Activated CD4-positive, alpha-beta memory T cell treated with anti-CD3 and anti-CD28 coated beads for 36 hours (primary cell): ENCODE data around the gene TC2N. TPM values are rescaled to one million over a fixed set of nuclear protein-coding genes. Genes with fewer than 3 reads are reported as not detected.
"Not testable (repeated sequence)": the region's sequence is repeated elsewhere in the genome, so short reads cannot be mapped to it uniquely, and the experiment has no call there.

Experiments used
- CTCF ChIA-PET: fragments of 350-600 bp; sonication (Branson Sonifier 250); formaldehyde crosslinking; loops from one replicate; lab custom pipeline; 2021; ENCODE audit warnings: antibody characterized with exemption, inconsistent platforms; lab: Charles Lee
- POLR2A ChIA-PET: fragments of 350-600 bp; sonication (Branson Sonifier 250); formaldehyde crosslinking; loops from one replicate; lab custom pipeline; 2021; ENCODE audit warnings: antibody characterized with exemption; lab: Charles Lee
- DNase-seq: peaks from one replicate; pipeline ENCODE4 v3.0.0-alpha.2; 2020
- H3K27ac Mint-ChIP-seq: one replicate; pipeline ENCODE4 v1.8.0; 2021; ENCODE audit warnings: mixed read lengths
- H3K27me3 Mint-ChIP-seq: one replicate; pipeline ENCODE4 v1.8.0; 2021; ENCODE audit warnings: mixed read lengths
- H3K36me3 Mint-ChIP-seq: one replicate; pipeline ENCODE4 v1.8.0; 2021; ENCODE audit warnings: mixed read lengths
- H3K4me1 Mint-ChIP-seq: one replicate; pipeline ENCODE4 v1.8.0; 2021; ENCODE audit warnings: low read depth, mixed read lengths
- H3K4me3 Mint-ChIP-seq: one replicate; pipeline ENCODE4 v1.8.0; 2021; ENCODE audit warnings: mild to moderate bottlenecking, mixed read lengths
- H3K9me3 Mint-ChIP-seq: one replicate; pipeline ENCODE4 v1.8.0; 2021; ENCODE audit warnings: mixed read lengths
- intact Hi-C: fragments of 100-400 bp; cut with micrococcal nuclease; formaldehyde crosslinking; loops from one replicate; pipeline ENCODE4 v1.15.1; 2023
- total RNA-seq, 2 experiments: library from RNA; stranded (reverse); gene quantifications; one replicate each; pipeline ENCODE4 v1.2.3, GENCODE V29; 2021

The TC2N gene
- total RNA-seq, 2 experiments from 2014 or later: 44.9 to 46.6 TPM

- H3K4me1 Mint-ChIP-seq: peaks cover 61% of the 10 kb centered on the region
- no peak for DNase-seq
- peak overlapping the region; percentile 39 for H3K27ac Mint-ChIP-seq
- no peaks in the 10 kb centered on the region for H3K9me3 Mint-ChIP-seq
- intact Hi-C loops: no loop called here
- no peaks in the 10 kb centered on the region for H3K36me3 Mint-ChIP-seq
- no peaks in the 10 kb centered on the region for H3K27me3 Mint-ChIP-seq
- no peak overlapping the region for H3K4me3 Mint-ChIP-seq
- ChIA-PET CTCF (interaction anchor here (1.5 kb wide), 1 partner anchor 82 kb away, joined by 6 read pairs; no protein-coding TSS in a partner anchor), POLR2A (interaction anchor here (0.7 kb wide), 1 partner anchor 39 kb away, joined by 3 read pairs; no protein-coding TSS in a partner anchor)
Measured at GRCh38 chr14:91829511-91829910, 37.8 kb downstream of the TC2N start.

GRCh38 chr14:91827746-91828145, 39.6 kb downstream of the TC2N start:
- CTCF ChIA-PET: interaction anchor here (0.8 kb wide), 1 partner anchor 41 kb away, joined by 3 read pairs; no protein-coding TSS in a partner anchor
- intact Hi-C loops: no loop called here
- peaks cover 2% of the 10 kb centered on the region for H3K36me3 Mint-ChIP-seq

GRCh38 chr14:91817566-91818325, 49.6 kb downstream of the TC2N start:
- ChIA-PET POLR2A (interaction anchor here (1.4 kb wide), 1 partner anchor 18 kb away, joined by 3 read pairs; no protein-coding TSS in a partner anchor), CTCF (interaction anchor here (0.6 to 2.1 kb wide), 2 partner anchors 18 to 35 kb away, joined by 5 to 7 read pairs; no protein-coding TSS in a partner anchor)
- Mint-ChIP-seq H3K27me3 (no peaks in the 10 kb centered on the region), H3K4me3 (peak overlapping the region; percentile 40), H3K4me1 (peaks cover 65% of the 10 kb centered on the region), H3K9me3 (peaks cover 12% of the 10 kb centered on the region), H3K27ac (peak overlapping the region; percentile 85), H3K36me3 (peaks cover 14% of the 10 kb centered on the region)
- intact Hi-C loops: loop anchor here (2.0 kb wide), 2 partner anchors 17 to 49 kb away; partner anchors contain the start of gene TC2N
- peak; percentile 51 for DNase-seq

More at GRCh38 chr14:91827746-91828145, 39.6 kb downstream of the TC2N start:
- Mint-ChIP-seq H3K4me1 (peaks cover 50% of the 10 kb centered on the region), H3K9me3 (no peaks in the 10 kb centered on the region), H3K27ac (no peak overlapping the region), H3K27me3 (no peaks in the 10 kb centered on the region), H3K4me3 (no peak overlapping the region)
- POLR2A ChIA-PET: no interaction called here
- no peak for DNase-seq

- H3K9me3 Mint-ChIP-seq: peaks cover 15% of the 10 kb centered on the region
- ChIA-PET POLR2A (no interaction called here), CTCF (no interaction called here)
- H3K36me3 Mint-ChIP-seq: peaks cover 32% of the 10 kb centered on the region
- H3K4me1 Mint-ChIP-seq: peaks cover 54% of the 10 kb centered on the region
- no peak overlapping the region for H3K4me3 Mint-ChIP-seq
- intact Hi-C loops: no loop called here
- no peak overlapping the region for H3K27ac Mint-ChIP-seq
- DNase-seq: no peak
- H3K27me3 Mint-ChIP-seq: no peaks in the 10 kb centered on the region
Measured at GRCh38 chr14:91814317-91814716, 53.0 kb downstream of the TC2N start.

- Mint-ChIP-seq H3K36me3 (peaks cover 61% of the 10 kb centered on the region), H3K4me3 (no peak overlapping the region), H3K27me3 (no peaks in the 10 kb centered on the region), H3K9me3 (peaks cover 41% of the 10 kb centered on the region), H3K4me1 (peaks cover 25% of the 10 kb centered on the region), H3K27ac (no peak overlapping the region)
- ChIA-PET POLR2A (no interaction called here), CTCF (no interaction called here)
- no peak for DNase-seq
- intact Hi-C loops: no loop called here
Measured at GRCh38 chr14:91810699-91811098, 56.6 kb downstream of the TC2N start.

GRCh38 chr14:91806716-91807115, 60.6 kb downstream of the TC2N start:
- Mint-ChIP-seq H3K27me3 (no peaks in the 10 kb centered on the region), H3K4me3 (no peak overlapping the region), H3K4me1 (peaks cover 3% of the 10 kb centered on the region), H3K9me3 (peaks cover 43% of the 10 kb centered on the region), H3K36me3 (peaks cover 53% of the 10 kb centered on the region), H3K27ac (no peak overlapping the region)
- CTCF ChIA-PET: no interaction called here
- intact Hi-C loops: no loop called here
- no peak for DNase-seq
- POLR2A ChIA-PET: no interaction called here

GRCh38 chr14:91806094-91806493, 61.2 kb downstream of the TC2N start:
- peaks cover 43% of the 10 kb centered on the region for H3K9me3 Mint-ChIP-seq

GRCh38 chr14:91805659-91806058, 61.7 kb downstream of the TC2N start:
- H3K27ac Mint-ChIP-seq: no peak overlapping the region
- H3K27me3 Mint-ChIP-seq: no peaks in the 10 kb centered on the region
- POLR2A ChIA-PET: no interaction called here
- peaks cover 38% of the 10 kb centered on the region for H3K9me3 Mint-ChIP-seq
- H3K36me3 Mint-ChIP-seq: peaks cover 47% of the 10 kb centered on the region
- intact Hi-C loops: no loop called here
- no peak for DNase-seq
- peaks cover 8% of the 10 kb centered on the region for H3K4me1 Mint-ChIP-seq
- CTCF ChIA-PET: interaction anchor here (1.1 kb wide), 1 partner anchor 29 kb away, joined by 3 read pairs; no protein-coding TSS in a partner anchor
- no peak overlapping the region for H3K4me3 Mint-ChIP-seq

More at GRCh38 chr14:91806094-91806493, 61.2 kb downstream of the TC2N start:
- POLR2A ChIA-PET, H3K27ac Mint-ChIP-seq, DNase-seq, H3K27me3 Mint-ChIP-seq, H3K4me1 Mint-ChIP-seq, CTCF ChIA-PET, intact Hi-C loops, H3K4me3 Mint-ChIP-seq: not testable (repeated sequence)
- H3K36me3 Mint-ChIP-seq: peaks cover 52% of the 10 kb centered on the region

GRCh38 chr14:91801358-91801757, 66.0 kb downstream of the TC2N start:
- Mint-ChIP-seq H3K27me3 (no peaks in the 10 kb centered on the region), H3K4me1 (peaks cover 20% of the 10 kb centered on the region), H3K4me3 (no peak overlapping the region), H3K9me3 (peaks cover 8% of the 10 kb centered on the region), H3K36me3 (peaks cover 11% of the 10 kb centered on the region), H3K27ac (no peak overlapping the region)
- intact Hi-C loops: no loop called here
- ChIA-PET CTCF (interaction anchor here (0.6 kb wide), 1 partner anchor 16 kb away, joined by 3 read pairs; no protein-coding TSS in a partner anchor), POLR2A (no interaction called here)
- DNase-seq: no peak

- CTCF ChIA-PET: interaction anchor here (1.0 to 1.2 kb wide), 2 partner anchors 39 to 62 kb away, joined by 3 read pairs; no protein-coding TSS in a partner anchor
- H3K4me1 Mint-ChIP-seq: peaks cover 34% of the 10 kb centered on the region
- H3K27me3 Mint-ChIP-seq: no peaks in the 10 kb centered on the region
- POLR2A ChIA-PET: no interaction called here
- H3K9me3 Mint-ChIP-seq: no peaks in the 10 kb centered on the region
- no peak overlapping the region for H3K4me3 Mint-ChIP-seq
- intact Hi-C loops: loop anchor here (5.0 kb wide), 2 partner anchors 36 to 76 kb away; no protein-coding TSS in a partner anchor
- no peak for DNase-seq
- peak overlapping the region; percentile 74 for H3K27ac Mint-ChIP-seq
- H3K36me3 Mint-ChIP-seq: peaks cover 13% of the 10 kb centered on the region
Measured at GRCh38 chr14:91796617-91797347, 70.6 kb downstream of the TC2N start.

GRCh38 chr14:91793704-91794103, 73.6 kb downstream of the TC2N start:
- no peaks in the 10 kb centered on the region for H3K27me3 Mint-ChIP-seq
- H3K4me1 Mint-ChIP-seq: peaks cover 24% of the 10 kb centered on the region
- ChIA-PET CTCF (interaction anchor here (0.8 to 1.0 kb wide), 2 partner anchors 8 to 203 kb away, joined by 3 to 4 read pairs; no protein-coding TSS in a partner anchor), POLR2A (no interaction called here)
- peak overlapping the region; percentile 72 for H3K27ac Mint-ChIP-seq
- no peaks in the 10 kb centered on the region for H3K9me3 Mint-ChIP-seq
- H3K4me3 Mint-ChIP-seq: peak overlapping the region; percentile 7
- no peak for DNase-seq
- H3K36me3 Mint-ChIP-seq: peaks cover 13% of the 10 kb centered on the region
- intact Hi-C loops: no loop called here

- intact Hi-C loops: no loop called here
Measured at GRCh38 chr14:91786188-91786587, 81.1 kb downstream of the TC2N start.

More at GRCh38 chr14:91786188-91786587, 81.1 kb downstream of the TC2N start:
- H3K9me3 Mint-ChIP-seq: no peaks in the 10 kb centered on the region
- POLR2A ChIA-PET: no interaction called here
- H3K4me3 Mint-ChIP-seq: no peak overlapping the region
- CTCF ChIA-PET: interaction anchor here (1.2 to 1.6 kb wide), 3 partner anchors 7 to 125 kb away, joined by 3 to 7 read pairs (median 4); no protein-coding TSS in a partner anchor
- DNase-seq: no peak
- no peak overlapping the region for H3K27ac Mint-ChIP-seq
- H3K27me3 Mint-ChIP-seq: no peaks in the 10 kb centered on the region
- peaks cover 1% of the 10 kb centered on the region for H3K4me1 Mint-ChIP-seq
- peaks cover 6% of the 10 kb centered on the region for H3K36me3 Mint-ChIP-seq
